ENCODE data around the gene QDPR.

QDPR gene

GRCh38 chr4:17526695-17527477 lies 15.0 kb upstream of the QDPR start:
- no peak for DNase-seq

GRCh38 chr4:17523662-17524061 lies 11.8 kb upstream of the QDPR start:
- no peak for DNase-seq

- DNase-seq, result no peak
These were observed 9.7 kb upstream of the QDPR start for GRCh38 chr4:17521595-17521994.

GRCh38 chr4:17517664-17518063 lies 5.8 kb upstream of the QDPR start:
- no peak for DNase-seq

GRCh38 chr4:17516980-17517379 lies 5.1 kb upstream of the QDPR start:
- DNase-seq, result no peak

DNA sequence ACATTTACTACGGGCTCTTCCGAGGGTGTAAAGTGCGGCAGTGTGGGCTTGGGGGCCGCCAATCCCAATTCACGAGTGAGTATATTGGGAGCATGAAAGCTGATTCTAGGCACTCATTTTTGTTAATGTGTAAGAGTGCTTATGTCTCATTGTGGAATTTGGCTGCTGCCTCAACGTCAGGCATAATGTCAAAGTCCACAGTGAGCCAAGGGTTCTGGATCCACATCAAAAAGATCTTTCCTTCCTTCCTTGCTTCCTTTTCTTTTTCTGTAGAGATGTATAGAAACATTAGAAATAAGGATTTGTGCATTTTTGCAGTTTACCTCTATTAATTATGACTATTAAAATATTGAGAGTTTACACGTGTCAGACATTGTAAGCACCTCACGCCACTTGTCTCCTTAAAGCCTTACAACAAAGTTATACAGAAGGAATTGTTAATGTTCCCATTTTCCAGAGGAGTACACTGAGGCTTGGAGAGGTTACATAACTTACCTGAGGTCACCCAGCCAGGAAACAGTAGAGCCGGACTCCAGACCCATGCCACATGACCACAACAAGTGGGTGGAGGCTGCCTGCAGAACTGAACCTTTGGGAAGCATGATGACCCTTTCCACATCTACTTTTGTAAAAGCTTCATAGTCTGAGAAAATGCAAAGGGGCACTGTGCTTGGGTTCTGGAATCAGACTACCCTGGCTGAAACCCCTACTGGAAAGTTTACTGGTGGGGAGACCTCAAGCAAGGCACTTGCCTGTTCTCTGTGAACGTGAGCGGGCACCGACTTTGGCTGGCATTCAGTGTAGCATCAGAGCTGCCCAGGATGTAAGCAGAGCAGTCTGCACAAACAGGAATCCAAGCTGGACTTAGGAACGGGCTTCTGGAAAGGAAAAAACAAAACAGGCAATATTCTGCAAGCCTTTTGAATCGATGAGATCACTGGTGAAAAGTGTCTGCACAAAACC lies 3.8 kb upstream of the QDPR start:
- DNase-seq, result no peak

- DNase-seq, result no peak
These were observed 3.0 kb upstream of the QDPR start, which contains the start of gene CLRN2 for GRCh38 chr4:17514865-17515264. TSS of gene CLRN2 (plus strand) at chr4:17515165. CDS start at chr4:17515267, 102 bp downstream.

- DNase-seq, result no peak
These were observed 1.2 kb upstream of the QDPR start for GRCh38 chr4:17512973-17513665.

- peak; percentile 25 to 33 for DNase-seq
These were observed 361 bp downstream of the QDPR start for GRCh38 chr4:17511509-17511949.

DNA sequence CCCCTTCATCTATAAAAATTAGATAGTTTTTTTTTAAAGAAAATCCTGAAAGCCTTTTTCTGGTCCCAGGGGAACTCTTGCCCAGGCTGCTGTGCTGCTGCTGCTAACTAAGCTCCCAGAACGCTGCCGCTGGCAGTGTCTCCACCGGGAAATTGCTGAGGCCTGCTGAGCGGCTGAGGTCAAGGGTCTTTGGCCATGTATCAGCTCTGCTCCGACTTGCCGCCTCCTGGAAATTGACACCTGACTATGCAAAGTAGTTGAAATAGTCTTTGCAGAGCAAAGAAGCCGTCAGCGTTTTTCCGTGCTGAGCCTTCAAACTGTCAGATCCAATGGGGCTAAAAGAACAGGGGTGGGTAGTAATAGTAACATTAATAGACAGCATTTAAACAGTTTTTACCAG lies 839 bp downstream of the QDPR start:
- no peak for DNase-seq

GRCh38 chr4:17510582-17510981 lies 1.3 kb downstream of the QDPR start:
- DNase-seq, result no peak

DNA sequence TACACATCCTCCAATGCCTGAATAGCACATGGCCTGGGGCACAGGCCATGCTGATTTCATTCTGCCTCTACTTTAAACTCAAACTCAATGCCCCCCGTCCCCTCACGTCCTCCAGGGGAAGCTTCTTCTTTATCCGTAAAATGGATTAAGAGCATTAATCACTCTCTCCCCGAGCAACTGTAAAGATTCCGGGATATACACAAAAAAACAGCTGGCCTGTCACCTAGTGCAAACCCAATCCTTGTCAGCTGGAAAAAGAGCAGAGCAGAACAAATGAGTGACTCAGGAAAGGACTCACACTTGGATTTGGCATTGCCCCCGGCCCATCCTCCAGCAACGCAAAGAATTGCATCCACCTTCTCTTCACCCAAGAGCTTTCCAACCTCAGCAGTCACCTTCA lies 7.8 kb downstream of the QDPR start:
- no peak for DNase-seq

GRCh38 chr4:17502756-17503155 lies 9.1 kb downstream of the QDPR start:
- DNase-seq, result no peak

DNA sequence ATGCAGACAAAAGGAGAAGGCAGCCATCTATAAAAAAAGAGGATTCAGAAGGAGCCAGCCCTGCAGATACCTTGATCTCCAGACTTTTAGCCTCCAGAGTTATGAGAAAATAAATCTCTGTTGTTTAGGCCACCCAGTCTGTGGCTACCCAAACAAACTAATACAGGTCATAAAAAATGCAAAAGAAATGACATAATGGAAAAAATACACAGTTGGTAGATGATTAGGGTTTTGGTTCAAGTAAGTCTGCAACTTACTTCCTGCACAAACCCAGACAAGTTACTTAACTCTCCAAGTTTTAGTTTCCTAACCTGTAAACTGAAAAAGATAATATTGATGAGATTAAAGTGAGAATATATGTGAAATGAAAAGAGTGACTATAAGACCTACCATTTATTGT lies 11.3 kb downstream of the QDPR start:
- DNase-seq, result no peak

GRCh38 chr4:17497890-17498523 lies 13.9 kb downstream of the QDPR start:
- no peak for DNase-seq

DNA sequence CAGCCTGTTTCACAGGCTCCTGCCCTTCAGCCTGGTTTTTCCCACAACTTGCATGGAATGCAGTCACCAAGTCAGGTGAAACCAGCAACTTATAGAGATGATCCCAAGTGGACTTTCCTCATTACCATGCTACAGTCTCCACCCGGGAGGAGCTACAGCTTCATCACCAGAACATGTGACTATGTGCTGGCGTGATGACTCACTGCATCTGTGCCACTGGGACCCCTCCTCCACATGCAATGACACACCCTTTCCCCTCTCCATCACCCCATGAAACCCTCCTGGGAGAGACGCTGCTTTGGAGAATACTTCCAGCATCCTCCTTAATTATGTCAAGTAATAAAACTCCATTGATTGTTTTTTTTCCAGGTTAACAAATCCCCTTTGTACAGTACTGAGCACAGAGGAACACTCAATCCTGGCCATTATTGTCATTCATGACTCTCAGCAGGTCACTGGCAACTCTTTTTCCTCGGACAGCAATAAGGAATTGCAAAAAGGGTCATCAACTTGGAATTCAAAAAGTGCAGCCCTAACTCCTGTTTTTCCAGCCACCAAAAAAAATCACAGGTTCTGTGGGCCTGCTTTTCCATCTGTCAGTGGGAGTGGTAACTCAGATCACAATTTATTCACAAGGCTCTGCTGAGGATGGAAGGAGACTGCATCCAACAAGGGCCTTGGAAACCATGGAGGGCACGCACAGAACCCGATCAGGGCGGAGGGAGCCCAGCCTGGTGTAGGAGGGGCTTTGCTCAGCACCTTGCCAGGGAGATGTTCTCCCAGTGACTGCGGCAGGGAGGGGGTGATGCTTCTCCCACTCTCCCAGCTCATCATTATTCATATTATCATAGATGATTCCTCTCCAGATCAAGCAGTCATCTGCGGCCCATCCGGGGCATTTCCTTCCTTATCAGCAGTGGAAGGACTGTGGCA lies 17.4 kb downstream of the QDPR start:
- DNase-seq, result no peak

DNA sequence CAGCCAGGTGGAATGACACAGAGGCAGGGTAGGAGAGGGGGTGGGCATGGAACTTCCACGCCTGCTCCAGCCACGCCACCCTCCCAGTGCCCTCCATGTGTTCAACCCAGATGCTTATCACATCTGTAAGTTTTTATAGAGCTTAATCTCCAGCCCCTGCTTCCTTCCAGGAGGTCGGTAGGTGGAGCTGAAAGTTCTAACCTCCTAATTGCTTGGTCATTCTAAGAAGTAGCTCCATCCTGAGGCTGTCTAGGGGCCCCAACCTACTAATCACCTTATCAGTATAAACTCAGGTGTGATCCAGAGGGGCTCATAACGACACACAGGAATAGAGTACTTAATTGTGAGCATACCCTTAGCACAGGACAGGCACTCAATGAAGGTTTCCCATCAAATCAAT lies 18.3 kb downstream of the QDPR start:
- no peak for DNase-seq

GRCh38 chr4:17492876-17493275 lies 19.0 kb downstream of the QDPR start:
- no peak for DNase-seq

- DNase-seq, result no peak
These were observed 19.7 kb downstream of the QDPR start for GRCh38 chr4:17492058-17492741.

- no peak for DNase-seq
These were observed 20.7 kb downstream of the QDPR start for GRCh38 chr4:17491196-17491595.

DNA sequence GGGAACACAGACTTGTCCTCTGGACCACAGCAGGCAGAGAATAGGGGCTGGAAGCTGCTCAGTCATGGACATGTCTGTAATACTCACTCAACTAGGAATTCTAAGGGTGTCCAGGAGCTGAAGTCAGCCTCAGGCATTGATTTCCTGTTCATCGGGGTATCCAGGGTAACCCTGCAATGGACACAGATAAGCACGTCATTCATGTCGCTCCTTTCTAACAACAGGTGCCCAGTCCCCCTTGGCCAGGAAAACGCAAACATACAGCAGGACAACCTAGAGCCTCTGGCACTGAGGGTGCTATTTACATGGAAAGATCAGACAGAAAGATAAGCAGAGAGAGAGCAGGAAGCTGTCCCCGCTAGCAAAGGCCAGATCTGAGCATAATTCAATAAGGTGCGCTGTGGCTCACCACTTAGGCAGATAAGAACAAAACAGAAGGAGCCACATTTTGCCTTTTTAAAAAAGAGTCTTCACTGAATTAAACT lies 21.3 kb downstream of the QDPR start:
- DNase-seq, result no peak

All from AML-193 (cell line).